Thyroid gland (tissue), 4 donors: ENCODE results near the gene SPNS2. TPM values are rescaled to one million over a fixed set of nuclear protein-coding genes. Genes with fewer than 3 reads are reported as not detected.

Experiments used
- DNase-seq, 2 donors: peaks; one replicate each; pipeline ENCODE4 v3.0.0-alpha.2; 2019
- H3K27ac ChIP-seq, 3 donors: fragments of 200-600 bp; sonication (generic); 1 replicate in 2 of 3; 2 replicates in 1 of 3; pipeline ENCODE4 v1.5.1; 2016 to 2019; ENCODE audit warnings: mild to moderate bottlenecking in 1 of 3, moderate library complexity in 1 of 3
- H3K27me3 ChIP-seq: fragments of 200-600 bp; sonication (generic); one replicate; pipeline ENCODE4 v1.5.1; 2019
- H3K36me3 ChIP-seq, 2 donors: fragments of 200-600 bp; sonication (generic); one replicate each; pipeline ENCODE4 v1.5.1; 2016 to 2019
- H3K4me1 ChIP-seq, 2 donors: fragments of 200-600 bp; sonication (generic); one replicate each; pipeline ENCODE4 v1.5.1; 2017 to 2019
- H3K4me3 ChIP-seq, 3 donors: fragments of 200-600 bp; sonication (generic); replicated peaks in 1 of 3; 1 replicate in 2 of 3; 2 replicates in 1 of 3; pipeline ENCODE4 v1.5.1; 2016; ENCODE audit warnings: mild to moderate bottlenecking in 1 of 3
- H3K9me3 ChIP-seq: fragments of 200-600 bp; sonication (generic); one replicate; pipeline ENCODE4 v1.5.1; 2017
- CTCF ChIP-seq, 6 experiments: fragments of 200-600 bp in 3 of 6; fragments of 450-650 bp in 3 of 6; sonication (generic) in 3 of 6; IDR thresholded peaks; one replicate each; pipeline ENCODE4 v1.5.1; 2016 to 2019; ENCODE audit warnings: antibody characterized with exemption in 6 of 6, mild to moderate bottlenecking in 2 of 6, inconsistent platforms in 1 of 6, moderate library complexity in 1 of 6
- POLR2A ChIP-seq, 2 donors: fragments of 450-650 bp; IDR thresholded peaks; one replicate each; pipeline ENCODE4 v1.6.1; 2017; ENCODE audit warnings: antibody characterized with exemption in 2 of 2, mild to moderate bottlenecking in 2 of 2, moderate library complexity in 1 of 2
- WGBS, 2 donors: methylation state at CpG; one replicate each; pipeline ENCODE4 v1.1.5; 2017; 5-methylcytosine and 5-hydroxymethylcytosine counted together
- intact Hi-C: fragments of 100-400 bp; cut with DNase I; formaldehyde crosslinking; loops from one replicate; pipeline ENCODE4 v1.15.1; 2023
- total RNA-seq, 4 donors: library from RNA; depleted of rRNA; stranded (reverse); fragments of >200 nt; gene quantifications; one replicate each; pipeline ENCODE4 v1.2.3, GENCODE V29; 2016

Gene SPNS2
- total RNA-seq, 4 donors from 2014 or later = 5.6 to 16.3 (median 8.1) TPM

- H3K36me3 ChIP-seq = peaks cover 14 to 19% of the 10 kb centered on the region in 2 donors
- 1% methylated on average over 18 to 20 of the region's 69 CpGs for WGBS, 2 donors
- intact Hi-C loops = no loop called here
These were observed 56.5 kb downstream of the SPNS2 start, which contains the start of gene MYBBP1A for GRCh38 chr17:4554997-4555799. MYBBP1A (minus strand) TSS chr17:4555384; CDS start chr17:4555324, 60 bp downstream.

GRCh38 chr17:4555873-4556759 is 57.4 kb downstream of the SPNS2 start:
- Histone ChIP-seq H3K4me1 (peaks cover 15 to 17% of the 10 kb centered on the region in 2 donors), H3K36me3 (peaks cover 8 to 12% of the 10 kb centered on the region in 2 donors), H3K4me3 (peak overlapping the region; percentile 50 to 82 (median 75)), H3K9me3 (no peaks in the 10 kb centered on the region), H3K27me3 (no peaks in the 10 kb centered on the region), H3K27ac (peak overlapping the region in 2 of 3 donors; percentile 59 to 80)
- TF ChIP-seq CTCF (IDR thresholded peaks at IDR 0.05) = no peak
- no peak for TF ChIP-seq POLR2A (IDR thresholded peaks at IDR 0.05)
- WGBS, 2 donors = 58 to 60% methylated on average over 17 of the region's 17 CpGs
- no peak for DNase-seq
- intact Hi-C loops = no loop called here

More at GRCh38 chr17:4554997-4555799, 56.5 kb downstream of the SPNS2 start, which contains the start of gene MYBBP1A:
- no peaks in the 10 kb centered on the region for H3K9me3 ChIP-seq
- DNase-seq = peak; percentile 98
- H3K4me3 ChIP-seq = peak within 1 kb of the TSS; percentile 50 to 82 (median 75)
- TF ChIP-seq CTCF (IDR thresholded peaks at IDR 0.05) (peak in 3 of 6 experiments; percentile 20 to 45 (median 23)), POLR2A (IDR thresholded peaks at IDR 0.05) (peak in 1 of 2 donors; percentile 71)
- peak within 1 kb of the TSS; percentile 43 to 80 (median 59) for H3K27ac ChIP-seq
- H3K27me3 ChIP-seq = no peaks in the 10 kb centered on the region
- H3K4me1 ChIP-seq = peaks cover 15 to 17% of the 10 kb centered on the region in 2 donors

GRCh38 chr17:4556996-4557395 is 58.3 kb downstream of the SPNS2 start:
- no peaks in the 10 kb centered on the region for H3K9me3 ChIP-seq
- peaks cover 15 to 17% of the 10 kb centered on the region in 2 donors for H3K4me1 ChIP-seq
- peaks cover 1 to 5% of the 10 kb centered on the region in 2 donors for H3K36me3 ChIP-seq
- WGBS, 2 donors = 80 to 90% methylated on average over 4 of the region's 4 CpGs
- H3K27me3 ChIP-seq = no peaks in the 10 kb centered on the region
- TF ChIP-seq CTCF (IDR thresholded peaks at IDR 0.05) (no peak), POLR2A (IDR thresholded peaks at IDR 0.05) (no peak)
- no peak for DNase-seq
- no peak overlapping the region for H3K27ac ChIP-seq
- intact Hi-C loops = no loop called here
- H3K4me3 ChIP-seq = no peak overlapping the region

GRCh38 chr17:4557626-4558346 is 59.1 kb downstream of the SPNS2 start:
- Histone ChIP-seq H3K36me3 (no peaks in the 10 kb centered on the region), H3K4me1 (peaks cover 15 to 17% of the 10 kb centered on the region in 2 donors), H3K27ac (no peak overlapping the region), H3K27me3 (no peaks in the 10 kb centered on the region), H3K4me3 (no peak overlapping the region), H3K9me3 (no peaks in the 10 kb centered on the region)
- intact Hi-C loops = no loop called here
- TF ChIP-seq POLR2A (IDR thresholded peaks at IDR 0.05) (no peak), CTCF (IDR thresholded peaks at IDR 0.05) (no peak)
- no peak for DNase-seq
- WGBS, 2 donors = 83 to 92% methylated on average over 3 to 6 of the region's 6 CpGs
